Vagina (tissue), 2 donors: ENCODE measurements around the gene GANAB.

ENCODE experiments used
- POLR2A ChIP-seq, 2 donors: fragments of 450-650 bp; IDR thresholded peaks; one replicate each; pipeline ENCODE4 v1.6.1; 2017; ENCODE audit warnings: antibody characterized with exemption in 2 of 2, mild to moderate bottlenecking in 2 of 2, moderate library complexity in 2 of 2
- TF ChIP-seq, protein P1 (sequence below), 3 experiments: fragments of 450-650 bp in 2 of 3; fragments of 200-600 bp in 1 of 3; sonication (generic) in 1 of 3; IDR thresholded peaks; one replicate each; pipeline ENCODE4 v1.5.1; 2017 to 2019; ENCODE audit warnings: antibody characterized with exemption in 3 of 3, mild to moderate bottlenecking in 2 of 3, moderate library complexity in 2 of 3

DNA sequence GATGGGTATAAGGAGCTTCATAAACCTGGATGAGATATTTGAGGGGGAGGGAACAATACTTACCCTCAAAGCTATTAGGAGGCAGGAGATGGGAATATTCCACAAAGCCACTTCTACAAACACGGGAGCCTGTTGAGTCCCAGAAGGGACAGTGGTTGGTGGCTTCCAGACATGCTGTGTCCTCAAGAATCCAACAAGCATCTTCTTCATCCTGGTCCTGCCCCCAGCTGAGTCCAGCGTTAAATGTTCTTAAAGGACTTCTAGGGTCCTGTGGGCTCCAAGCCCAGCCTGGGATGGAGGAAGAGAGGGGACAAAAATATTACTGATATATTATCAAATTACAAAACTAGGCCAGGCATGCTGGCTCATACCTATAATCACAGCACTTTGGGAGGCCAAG lies 21.0 kb upstream of the GANAB start:
- TF ChIP-seq, protein P1, sequence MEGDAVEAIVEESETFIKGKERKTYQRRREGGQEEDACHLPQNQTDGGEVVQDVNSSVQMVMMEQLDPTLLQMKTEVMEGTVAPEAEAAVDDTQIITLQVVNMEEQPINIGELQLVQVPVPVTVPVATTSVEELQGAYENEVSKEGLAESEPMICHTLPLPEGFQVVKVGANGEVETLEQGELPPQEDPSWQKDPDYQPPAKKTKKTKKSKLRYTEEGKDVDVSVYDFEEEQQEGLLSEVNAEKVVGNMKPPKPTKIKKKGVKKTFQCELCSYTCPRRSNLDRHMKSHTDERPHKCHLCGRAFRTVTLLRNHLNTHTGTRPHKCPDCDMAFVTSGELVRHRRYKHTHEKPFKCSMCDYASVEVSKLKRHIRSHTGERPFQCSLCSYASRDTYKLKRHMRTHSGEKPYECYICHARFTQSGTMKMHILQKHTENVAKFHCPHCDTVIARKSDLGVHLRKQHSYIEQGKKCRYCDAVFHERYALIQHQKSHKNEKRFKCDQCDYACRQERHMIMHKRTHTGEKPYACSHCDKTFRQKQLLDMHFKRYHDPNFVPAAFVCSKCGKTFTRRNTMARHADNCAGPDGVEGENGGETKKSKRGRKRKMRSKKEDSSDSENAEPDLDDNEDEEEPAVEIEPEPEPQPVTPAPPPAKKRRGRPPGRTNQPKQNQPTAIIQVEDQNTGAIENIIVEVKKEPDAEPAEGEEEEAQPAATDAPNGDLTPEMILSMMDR (IDR thresholded peaks at IDR 0.05), result no peak
- no peak for TF ChIP-seq POLR2A (IDR thresholded peaks at IDR 0.05)
